Psoas muscle (tissue), 8 donors: ENCODE measurements around the gene NDNF. TPM values are rescaled to one million over a fixed set of nuclear protein-coding genes. Genes with fewer than 3 reads are reported as not detected.

Experiments used
- ATAC-seq, 4 donors: fragments of 200-7000 bp; cut with Tn5 transposase; one replicate each; pipeline ENCODE4 v1.9.1; 2020; ENCODE audit warnings: moderate library complexity in 3 of 4, mild to moderate bottlenecking in 2 of 4
- DNase-seq, 2 donors: peaks; one replicate each; pipeline ENCODE4 v3.0.0-alpha.2; 2020
- H3K27ac ChIP-seq: fragments of 200-600 bp; one replicate; pipeline ENCODE4 v1.8.0; 2022
- H3K27me3 ChIP-seq, 3 donors: fragments of 200-600 bp in 1 of 3; one replicate each; pipeline versions ENCODE4 v1.6.1 to v1.8.0; 2013 to 2022; ENCODE audit warnings: low read length in 2 of 3, mild to moderate bottlenecking in 2 of 3, moderate library complexity in 1 of 3; ENCODE audit not compliant: insufficient read depth in 3 of 3
- H3K36me3 ChIP-seq, 2 donors: fragments of 200-600 bp in 1 of 2; one replicate each; pipeline versions ENCODE4 v1.6.1 to v1.8.0; 2013 to 2022; ENCODE audit warnings: low read depth in 1 of 2, mild to moderate bottlenecking in 1 of 2, moderate library complexity in 1 of 2; ENCODE audit not compliant: insufficient read depth in 1 of 2
- H3K4me1 ChIP-seq: fragments of 200-600 bp; one replicate; pipeline ENCODE4 v1.8.0; 2022
- H3K4me3 ChIP-seq: fragments of 200-600 bp; one replicate; pipeline ENCODE4 v1.8.0; 2022; ENCODE audit warnings: mild to moderate bottlenecking
- H3K9me3 ChIP-seq: fragments of 200-600 bp; one replicate; pipeline ENCODE4 v1.8.0; 2022
- CTCF ChIP-seq: fragments of 200-600 bp; IDR thresholded peaks from one replicate; pipeline ENCODE4 v1.8.0; 2022; ENCODE audit warnings: antibody characterized with exemption
- WGBS, 3 donors: extraction: QIAGEN DNeasy Blood & Tissue Kit; methylation state at CpG; one replicate each; pipeline versions ENCODE4 v1.1.6 to v1.1.7; 2013; 5-methylcytosine and 5-hydroxymethylcytosine counted together
- intact Hi-C, 2 donors: fragments of 100-400 bp; cut with DNase I; formaldehyde crosslinking; loops; one replicate each; pipeline versions ENCODE4 v1.11.0 to v1.14.2; 2022
- polyA plus RNA-seq, 3 donors: library from polyadenylated mRNA; stranded (reverse); fragments of 200-250 nt; gene quantifications; one replicate each; pipeline ENCODE4 v1.2.3, GENCODE V29; 2013
- total RNA-seq, 4 donors: library from RNA; stranded (reverse); fragmentation: NEBNext Ultra II Directional in 2 of 4; extraction: Animal tissue kit (Norgen Biotek cat#: 25700) in 2 of 4; gene quantifications; one replicate each; pipeline versions ENCODE4 v1.2.1 to v1.2.4, GENCODE V29; 2021 to 2023
- donor health status: healthy with polysubstance abuse.
- donor health status: DM: no; HTN: no; CAD: no; lungs with moderate emphysema.
- donor health status: Bipolar disorder and iron deficiency.
- donor health status: healthy.
- donor health status: DM: yes; HTN: yes; CAD: no.
- donor health status: DM: no; HTN: no; CAD: no.
- donor health status: DM: no; HTN: no; CAD: no.
- donor health status: DM: yes; HTN: yes; CAD: no.

Gene NDNF
- total and polyA plus RNA-seq, 7 donors: 2.1 to 7.6 (median 3.4) TPM

GRCh38 chr4:121098266-121098665, 25.9 kb upstream of the NDNF start:
- Histone ChIP-seq H3K9me3 (no peaks in the 10 kb centered on the region), H3K27me3 (no peaks in the 10 kb centered on the region), H3K4me1 (no peaks in the 10 kb centered on the region), H3K4me3 (no peak overlapping the region), H3K27ac (no peak overlapping the region), H3K36me3 (no peaks in the 10 kb centered on the region)
- ATAC-seq (no peak), DNase-seq (no peak)
- no peak for TF ChIP-seq CTCF
- intact Hi-C loops: loop anchor here (5.0 to 10.0 kb wide), 3 partner anchors 383 to 1023 kb away; no protein-coding TSS in a partner anchor
- WGBS, 3 donors: 39 to 78% (median 58%) methylated on average over 2 of the region's 2 CpGs

- WGBS, 3 donors: 18 to 26% (median 20%) methylated on average over 2 of the region's 2 CpGs
- intact Hi-C loops: loop anchor here (5.0 to 10.0 kb wide), 3 partner anchors 382 to 1022 kb away; no protein-coding TSS in a partner anchor
- no peak overlapping the region for H3K27ac ChIP-seq
- peak; percentile 66 for TF ChIP-seq CTCF
- H3K27me3 ChIP-seq: no peaks in the 10 kb centered on the region
- H3K4me3 ChIP-seq: no peak overlapping the region
- H3K36me3 ChIP-seq: no peaks in the 10 kb centered on the region
- no peaks in the 10 kb centered on the region for H3K4me1 ChIP-seq
- no peak for DNase-seq
- no peak for ATAC-seq
- H3K9me3 ChIP-seq: no peaks in the 10 kb centered on the region
Measured at GRCh38 chr4:121096629-121097028, 24.3 kb upstream of the NDNF start.

GRCh38 chr4:121096191-121096590, 23.9 kb upstream of the NDNF start:
- no peak for ATAC-seq
- H3K9me3 ChIP-seq: no peaks in the 10 kb centered on the region
- H3K36me3 ChIP-seq: no peaks in the 10 kb centered on the region
- no peaks in the 10 kb centered on the region for H3K27me3 ChIP-seq
- no peak for TF ChIP-seq CTCF
- no peak overlapping the region for H3K4me3 ChIP-seq
- H3K27ac ChIP-seq: no peak overlapping the region
- H3K4me1 ChIP-seq: no peaks in the 10 kb centered on the region
- intact Hi-C loops: loop anchor here (5.0 to 10.0 kb wide), 3 partner anchors 381 to 1021 kb away; no protein-coding TSS in a partner anchor
- no peak for DNase-seq

- no peaks in the 10 kb centered on the region for H3K4me1 ChIP-seq
- no peak overlapping the region for H3K4me3 ChIP-seq
- ATAC-seq: no peak
- intact Hi-C loops: loop anchor here (5.0 to 10.0 kb wide), 3 partner anchors 372 to 1020 kb away; no protein-coding TSS in a partner anchor
- H3K27ac ChIP-seq: no peak overlapping the region
- DNase-seq: no peak
- no peaks in the 10 kb centered on the region for H3K27me3 ChIP-seq
- H3K36me3 ChIP-seq: no peaks in the 10 kb centered on the region
- WGBS, 3 donors: 83 to 89% (median 85%) methylated on average over 3 of the region's 3 CpGs
- TF ChIP-seq CTCF: no peak
- no peaks in the 10 kb centered on the region for H3K9me3 ChIP-seq
Measured at GRCh38 chr4:121094297-121094966, 22.1 kb upstream of the NDNF start.

- no peak for DNase-seq
- H3K36me3 ChIP-seq: no peaks in the 10 kb centered on the region
- no peak overlapping the region for H3K4me3 ChIP-seq
- intact Hi-C loops: loop anchor here (5.0 to 10.0 kb wide), 3 partner anchors 371 to 1018 kb away; no protein-coding TSS in a partner anchor
- no peaks in the 10 kb centered on the region for H3K9me3 ChIP-seq
- no peaks in the 10 kb centered on the region for H3K4me1 ChIP-seq
- no peak for TF ChIP-seq CTCF
- no peak for ATAC-seq
- no peaks in the 10 kb centered on the region for H3K27me3 ChIP-seq
- no peak overlapping the region for H3K27ac ChIP-seq
Measured at GRCh38 chr4:121093261-121093660, 20.9 kb upstream of the NDNF start.
